ENCODE results near the gene ACOT12. TPM values are rescaled to one million over a fixed set of nuclear protein-coding genes. Genes with fewer than 3 reads are reported as not detected.
A peak's percentile ranks its signal among the peaks of the same experiment; 100 is the strongest.

ACOT12 gene
- total and polyA plus RNA-seq, 9 of the 15 experiments (the other 6 are each of a cell fraction or from before 2014, with no cell fraction given), result 0.03 TPM; not detected in 8

- TF ChIP-seq DDX20 (tag; IDR thresholded peaks at IDR 0.05; ENCODE audit: low read depth) (no peak), GTF2A2 (tag; IDR thresholded peaks at IDR 0.05) (no peak), ESRRA (IDR thresholded peaks at IDR 0.05; ENCODE audit: borderline replicate concordance, low read depth) (peak; percentile 81; the same call in 1 of the 2 replicates), NUFIP1 (IDR thresholded peaks at IDR 0.05; ENCODE audit: partially characterized antibody) (no peak), SRSF9 (IDR thresholded peaks at IDR 0.05; ENCODE audit: borderline replicate concordance, low read depth, low read length) (no peak), SRSF7 (optimal IDR thresholded peaks at IDR 0.05; ENCODE audit: low read depth, low read length) (no peak), CXXC5 (CRISPR knock-in tag; IDR thresholded peaks at IDR 0.05) (peak; percentile 63), ZKSCAN1 (IDR thresholded peaks at IDR 0.05; ENCODE audit: low read depth, low read length) (no peak; the same call in 1 of the 2 replicates), HSF4 (CRISPR knock-in tag; IDR thresholded peaks at IDR 0.05; ENCODE audit: borderline replicate concordance) (no peak), POU5F1 (IDR thresholded peaks at IDR 0.05; ENCODE audit: borderline replicate concordance, low read depth, low read length, partially characterized antibody) (no peak), TCF7 (IDR thresholded peaks at IDR 0.05; ENCODE audit: borderline replicate concordance) (no peak; the same call in 1 of the 2 replicates), RREB1 (CRISPR knock-in tag; IDR thresholded peaks at IDR 0.05) (no peak), RERE (CRISPR knock-in tag; IDR thresholded peaks at IDR 0.05; ENCODE audit: borderline replicate concordance) (0 out of 2 replicates have a peak, but pooled peaks have one; percentile 35), ZNF668 (CRISPR knock-in tag; IDR thresholded peaks at IDR 0.05) (no peak), PRMT5 (CRISPR knock-in tag; IDR thresholded peaks at IDR 0.05) (no peak), CBX8 (IDR thresholded peaks at IDR 0.05; ENCODE audit: borderline replicate concordance, extremely low read depth, low read depth, low read length, poor library complexity, severe bottlenecking) (no peak)
Measured at GRCh38 chr5:81301271-81302015, 92.5 kb downstream of the ACOT12 start, which contains the start of gene ZCCHC9 (continued).

All from K562 (cell line).